GM18511 (cell line): ENCODE results near the gene ZMYND19.
"Not testable (repeated sequence)": the region's sequence is repeated elsewhere in the genome, so short reads cannot be mapped to it uniquely, and the experiment has no call there.

ENCODE experiments used
- ATAC-seq: cut with Tn5 transposase; IDR thresholded peaks from one replicate; pipeline ENCODE4 v1.9.1; 2021; ENCODE audit warnings: mild to moderate bottlenecking, moderate library complexity; ENCODE audit not compliant: unreplicated experiment

ZMYND19 gene

GRCh38 chr9:137590469-137591383 is at the start of gene ZMYND19:
ZMYND19 (minus strand) TSS chr9:137590512; CDS start chr9:137590263, 249 bp downstream.
- peak; percentile 95 for ATAC-seq

DNA sequence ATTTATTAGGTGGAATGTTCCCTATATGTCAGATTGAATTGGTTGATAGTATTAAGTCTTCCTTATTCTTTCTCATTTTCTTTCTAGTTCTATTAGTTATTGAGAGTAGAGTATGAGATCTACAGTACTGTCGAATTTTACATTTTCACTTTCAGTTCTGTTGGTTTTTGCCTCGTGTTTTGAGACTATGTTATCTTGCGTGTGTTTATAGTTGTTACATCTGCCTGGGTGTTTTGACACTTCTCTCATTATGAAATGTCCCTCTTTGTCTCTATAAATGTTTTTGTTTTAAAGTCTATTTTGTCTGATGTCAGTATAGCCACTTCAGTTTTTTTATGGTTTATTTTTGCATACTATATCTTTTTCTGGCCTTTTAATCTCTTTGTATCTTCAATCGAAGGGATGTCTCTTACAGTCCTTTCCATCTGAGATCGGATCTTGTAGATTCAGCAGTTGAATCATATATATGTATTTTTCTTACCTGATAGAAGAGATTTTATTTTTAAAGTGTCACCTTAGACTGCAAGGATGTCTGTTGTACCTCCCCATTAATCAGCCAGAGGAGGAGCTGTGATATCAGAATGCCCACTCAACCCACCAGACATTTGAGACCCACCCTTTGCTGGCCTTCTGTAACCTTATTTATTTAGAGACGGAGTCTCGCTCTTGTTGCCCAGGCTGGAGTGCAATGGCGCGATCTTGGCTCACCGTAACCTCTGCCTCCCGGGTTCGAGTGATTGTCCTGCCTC is 49.2 kb upstream of the ZMYND19 start:
- ATAC-seq, result no peak

GRCh38 chr9:137638680-137639079 is 48.4 kb upstream of the ZMYND19 start:
- ATAC-seq, result no peak

DNA sequence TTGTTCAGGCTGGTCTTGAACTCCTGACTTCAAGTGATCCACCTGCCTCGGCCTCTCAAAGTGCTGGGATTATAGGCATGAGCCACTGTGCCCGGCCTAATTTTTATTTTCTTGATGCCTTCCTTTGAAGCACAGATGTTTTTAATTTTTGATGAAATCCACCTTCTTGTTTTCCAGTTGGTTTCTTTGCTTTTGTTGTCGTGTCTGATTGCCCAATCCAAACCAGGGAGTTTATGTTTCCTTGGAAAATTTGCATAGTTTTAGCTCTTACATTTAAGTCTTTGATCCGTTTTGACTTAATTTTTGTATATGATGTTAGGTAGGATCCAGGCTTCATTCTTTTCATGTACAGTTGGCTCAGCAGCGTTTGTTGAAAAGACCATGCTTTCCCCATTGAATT is 43.7 kb upstream of the ZMYND19 start:
- ATAC-seq, result no peak

GRCh38 chr9:137632230-137633161 is 42.2 kb upstream of the ZMYND19 start:
- no peak for ATAC-seq

DNA sequence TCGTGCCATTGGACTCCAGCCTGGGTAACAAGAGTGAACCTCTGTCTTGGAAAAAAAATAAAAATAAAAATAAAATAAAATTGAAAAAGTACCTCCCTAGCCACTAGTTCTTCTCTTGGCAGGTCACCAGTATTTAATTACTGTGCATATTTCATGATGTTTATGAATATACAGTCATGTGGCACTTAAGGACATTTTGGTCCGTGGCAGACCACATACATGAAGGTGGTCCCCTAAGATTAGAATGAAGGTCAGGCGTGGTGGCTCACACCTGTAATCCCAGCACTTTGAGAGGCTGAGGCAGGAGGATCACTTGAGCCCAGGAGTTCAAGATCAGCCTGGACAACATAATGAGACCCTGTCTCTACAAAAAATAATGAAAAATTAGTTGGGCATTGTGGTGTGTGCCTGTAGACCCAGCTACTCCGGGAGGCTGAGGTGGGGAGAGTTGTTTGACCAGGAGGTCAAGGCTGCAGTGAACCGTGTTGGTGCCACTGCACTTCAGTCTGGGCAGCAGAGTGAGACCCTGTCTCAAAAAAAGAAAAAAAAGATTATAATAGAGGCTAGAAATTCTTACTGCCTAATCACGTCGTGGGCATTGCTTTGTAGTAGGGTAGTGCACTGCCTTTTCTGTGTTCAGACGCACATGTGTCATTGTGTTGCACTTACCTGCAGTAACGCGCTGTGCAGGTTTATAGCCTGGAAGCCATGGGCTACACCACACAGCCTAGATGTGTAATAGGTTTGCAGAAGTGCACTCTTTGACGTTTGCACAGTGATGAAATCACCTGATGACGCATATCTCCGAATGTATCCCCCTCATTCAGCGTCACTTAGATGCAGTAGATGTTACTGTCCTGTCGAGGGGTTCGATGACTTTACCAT is 41.3 kb upstream of the ZMYND19 start:
- ATAC-seq, result no peak

GRCh38 chr9:137630679-137631078 is 40.4 kb upstream of the ZMYND19 start:
- no peak for ATAC-seq

GRCh38 chr9:137630126-137630525 is 39.8 kb upstream of the ZMYND19 start:
- ATAC-seq, result no peak

GRCh38 chr9:137627406-137627805 is 37.1 kb upstream of the ZMYND19 start:
- not testable (repeated sequence) for ATAC-seq

- no peak for ATAC-seq
Observed at GRCh38 chr9:137626464-137626863, 36.2 kb upstream of the ZMYND19 start.

- ATAC-seq, result not testable (repeated sequence)
Observed at GRCh38 chr9:137622211-137622610, 31.9 kb upstream of the ZMYND19 start.

DNA sequence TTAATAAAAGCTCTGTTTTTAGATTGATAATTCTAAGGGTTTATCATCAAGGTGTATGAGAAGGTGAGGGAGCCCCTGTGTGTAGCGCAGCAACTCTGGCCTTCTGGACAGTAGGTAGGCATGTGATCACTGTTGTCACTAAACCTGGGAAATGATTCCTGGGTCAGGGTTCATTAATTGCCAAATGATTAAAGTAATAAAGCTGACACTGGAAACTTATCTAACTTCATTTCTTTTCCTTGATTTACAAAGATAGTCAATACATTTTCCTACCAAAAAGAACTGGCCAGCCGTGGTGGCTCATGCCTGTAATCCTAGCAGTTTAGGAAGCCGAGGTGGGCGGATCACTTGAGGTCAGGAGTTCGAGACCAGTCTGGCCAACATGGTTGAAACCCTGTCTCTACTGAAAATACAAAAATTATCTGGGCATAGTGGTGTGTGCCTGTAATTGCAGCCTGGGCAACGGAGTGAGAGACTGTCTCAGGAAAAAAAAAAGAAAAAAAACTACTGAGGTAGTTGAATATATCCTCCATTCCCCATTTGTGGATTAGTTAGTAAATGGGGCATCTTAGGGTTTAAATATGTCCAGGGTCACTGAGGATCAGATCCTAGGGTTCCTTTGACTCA is 30.9 kb upstream of the ZMYND19 start:
- no peak for ATAC-seq

DNA sequence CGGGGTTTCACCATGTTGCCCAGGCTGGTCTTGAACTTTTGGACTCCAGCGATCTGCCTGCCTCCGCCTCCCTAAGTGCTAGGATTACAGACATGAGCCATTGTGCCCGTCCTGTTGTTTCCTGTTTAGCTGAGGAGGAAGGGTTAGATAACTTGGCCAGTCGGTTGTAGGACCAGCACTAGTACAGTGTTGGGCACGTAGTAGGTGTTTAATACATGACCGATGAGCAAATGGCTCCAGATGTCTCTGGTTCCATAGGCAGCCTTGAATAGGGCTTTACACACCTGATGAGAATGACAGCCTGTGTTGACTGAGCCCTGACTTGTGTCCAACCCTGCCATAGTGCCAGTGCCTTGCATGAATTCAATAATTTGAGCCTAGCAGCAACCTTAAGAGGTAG is 30.3 kb upstream of the ZMYND19 start:
- ATAC-seq, result no peak

DNA sequence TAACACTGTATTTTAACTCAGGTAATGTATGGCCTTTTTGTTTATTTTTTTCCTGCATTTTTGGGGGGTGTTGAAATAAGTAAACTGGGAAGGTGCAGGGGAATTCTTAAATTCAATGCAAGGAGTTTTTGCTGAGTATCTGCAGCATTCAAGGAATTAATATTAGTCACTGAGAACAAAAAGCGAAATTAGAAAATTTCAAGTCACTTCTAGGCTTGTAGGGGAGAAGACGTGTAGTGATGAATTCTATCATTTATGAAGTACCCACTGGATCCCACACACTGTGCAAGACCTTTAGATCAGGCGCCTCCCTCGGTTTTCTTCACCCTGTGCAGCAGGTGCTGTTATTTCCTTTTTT is 29.7 kb upstream of the ZMYND19 start:
- ATAC-seq, result no peak

DNA sequence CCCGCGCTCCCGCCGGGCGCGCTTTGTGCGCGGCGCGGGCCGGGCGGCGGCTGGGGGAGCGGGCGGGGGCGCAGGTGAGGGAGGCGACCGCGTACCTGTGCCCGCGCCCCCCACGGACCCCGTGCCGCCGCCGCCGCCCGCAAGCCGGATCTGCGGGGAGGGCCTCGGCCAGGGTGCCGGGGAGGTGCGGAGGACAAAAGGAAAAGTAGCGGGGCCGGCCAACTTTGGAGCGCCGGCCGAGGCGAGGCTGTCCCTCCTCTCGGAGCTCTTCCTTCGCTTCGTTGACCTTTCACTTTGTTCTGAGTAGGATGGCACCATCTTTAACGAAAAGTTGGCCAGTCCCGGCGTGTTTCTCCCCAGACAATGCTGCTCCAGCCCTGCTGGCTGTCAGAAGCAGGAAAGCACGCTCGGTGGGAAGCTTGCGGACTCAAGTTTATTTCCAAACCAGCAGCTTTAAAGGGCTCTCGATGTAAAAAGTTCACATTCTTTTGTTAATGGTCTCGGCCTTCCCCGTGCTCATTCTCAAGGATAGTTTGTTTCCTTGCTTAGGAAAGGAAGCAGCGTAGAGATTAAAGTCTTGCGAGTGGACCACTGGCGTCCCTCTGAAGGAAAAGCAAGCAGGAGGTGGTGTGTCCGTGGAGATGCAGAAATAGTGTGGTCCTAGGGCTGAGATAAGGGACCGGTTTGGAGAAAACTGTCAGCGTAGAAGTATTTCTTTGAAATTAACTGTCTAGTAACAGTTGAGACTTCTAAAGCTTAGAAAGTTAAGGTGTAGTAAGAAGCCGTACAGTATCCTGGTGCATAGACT is 29.1 kb upstream of the ZMYND19 start:
- ATAC-seq, result peak; percentile 11

DNA sequence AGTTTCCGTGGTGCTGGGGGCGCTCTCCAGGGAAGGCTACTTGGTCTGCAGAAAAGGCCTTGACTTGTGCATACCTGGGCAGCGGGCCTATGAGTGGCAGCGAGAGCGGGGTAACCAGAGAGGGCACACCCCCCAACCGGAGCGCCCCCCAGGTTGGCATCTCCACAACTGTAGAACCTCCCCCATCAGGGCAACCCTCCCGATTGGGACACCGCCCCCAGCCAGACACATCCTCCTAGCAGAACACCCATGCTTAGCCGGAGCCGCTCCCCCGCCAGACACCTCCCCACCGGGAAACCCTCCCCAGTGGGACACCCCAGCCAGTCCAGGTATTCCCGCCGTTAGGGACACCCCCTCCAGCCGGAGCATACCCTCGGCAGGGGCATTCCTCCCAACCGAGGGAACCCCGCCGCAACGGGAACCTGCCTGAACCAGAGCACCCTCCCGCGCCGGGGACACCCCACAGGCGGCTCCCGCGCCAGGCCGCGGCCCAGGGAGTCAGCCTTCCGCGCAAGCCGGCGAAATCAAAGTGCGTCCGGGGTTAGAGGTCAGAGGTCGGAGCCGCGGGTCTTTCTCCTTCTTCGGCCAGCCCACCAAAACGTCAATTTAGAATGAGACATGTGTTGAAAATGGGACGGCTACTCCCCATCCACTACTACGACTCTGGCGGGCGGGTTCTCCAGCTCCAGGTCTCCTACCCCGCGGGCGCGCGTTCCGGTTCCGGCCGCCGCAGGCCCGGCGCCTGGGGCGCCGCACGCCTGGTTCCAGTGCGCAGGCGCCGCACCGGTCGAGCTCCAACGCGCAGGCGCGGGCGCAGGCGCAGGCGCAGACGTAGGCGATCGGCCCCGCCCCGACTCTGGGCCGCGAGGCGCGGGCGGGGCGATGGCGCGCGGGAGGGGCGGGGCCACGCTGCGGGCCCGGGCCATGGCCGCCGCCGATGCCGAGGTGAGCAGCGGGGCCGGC is 28.1 kb upstream of the ZMYND19 start, which contains the start of gene EHMT1:
Gene EHMT1, plus strand, starts transcription at position 901 of the 963 bp plus-strand sequence. Its CDS starts 24 bp downstream, at position 925.
- peak; percentile 68 for ATAC-seq

DNA sequence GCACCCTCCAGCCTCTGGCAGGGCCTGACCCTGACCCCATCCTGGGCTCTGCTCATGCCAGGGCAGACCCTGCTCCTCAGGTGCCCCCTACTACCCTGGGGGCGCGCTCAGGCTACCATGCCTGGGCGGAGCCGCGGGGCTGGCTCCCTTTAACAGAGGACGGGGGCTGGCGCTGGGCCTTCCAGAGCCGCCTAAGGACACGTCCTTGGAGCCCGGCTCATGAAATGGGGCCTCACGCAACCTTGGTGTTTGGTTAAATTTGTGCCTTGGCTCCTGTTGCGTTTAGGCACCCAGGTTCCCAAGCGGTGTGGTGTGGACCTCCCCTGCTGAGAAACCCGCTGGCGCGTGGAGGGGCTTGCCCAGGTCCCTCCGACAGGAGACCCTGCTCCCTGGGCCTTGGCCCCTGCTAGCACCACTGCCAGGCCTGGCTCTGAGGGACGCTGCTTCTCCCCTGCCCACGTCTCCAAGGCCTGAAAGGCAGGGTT is 25.1 kb upstream of the ZMYND19 start:
- no peak for ATAC-seq
